BJ (cell line): ENCODE data around the gene IP6K1. TPM values are rescaled to one million over a fixed set of nuclear protein-coding genes. Genes with fewer than 3 reads are reported as not detected.
"Not testable (repeated sequence)": the region's sequence is repeated elsewhere in the genome, so short reads cannot be mapped to it uniquely, and the experiment has no call there.

Experiments
- CTCF ChIA-PET: fragments of 350-600 bp; formaldehyde crosslinking; extraction: SDS; loops from one replicate; lab custom pipeline; 2021; ENCODE audit warnings: antibody characterized with exemption, inconsistent platforms; lab: Yijun Ruan, JAX
- POLR2A ChIA-PET: fragments of 300-600 bp; sonication (Branson Sonifier 250); formaldehyde crosslinking; extraction: SDS; loops from one replicate; lab custom pipeline; 2021; ENCODE audit warnings: antibody characterized with exemption; lab: Charles Lee
- DNase-seq: peaks from one replicate; pipeline ENCODE4 v3.0.0-alpha.2; 2011; ENCODE audit warnings: low read depth
- H3K27me3 ChIP-seq: 2 replicates; pipeline ENCODE4 v1.6.0; 2011; ENCODE audit warnings: low read length; ENCODE audit not compliant: control insufficient read depth, insufficient read depth
- H3K36me3 ChIP-seq: 2 replicates; pipeline ENCODE4 v1.5.1; 2011; ENCODE audit warnings: low read length; ENCODE audit not compliant: control insufficient read depth, insufficient read depth
- H3K4me3 ChIP-seq: 2 replicates; pipeline ENCODE4 v1.5.1; 2011; ENCODE audit warnings: low read depth, mild to moderate bottlenecking, control low read depth, low read length
- CTCF ChIP-seq: IDR thresholded peaks from 2 replicates; pipeline ENCODE4 v1.5.1; 2011; ENCODE audit warnings: low read depth, mild to moderate bottlenecking, control low read depth, inconsistent platforms, low read length, moderate library complexity; ENCODE audit not compliant: insufficient read depth
- polyA plus RNA-seq: library from polyadenylated mRNA; depleted of rRNA; stranded (reverse); fragments of >200 nt; gene quantifications from 2 replicates; pipeline ENCODE4 v1.2.3, GENCODE V29; 2011

The IP6K1 gene
- polyA plus RNA-seq, 1 experiment: 54.4 TPM

GRCh38 chr3:49701388-49702077, 84.8 kb downstream of the IP6K1 start:
- POLR2A ChIA-PET: no interaction called here
- TF ChIP-seq CTCF: peak; percentile 68
- H3K27me3 ChIP-seq: no peaks in the 10 kb centered on the region
- H3K4me3 ChIP-seq: no peak overlapping the region
- no peak for DNase-seq
- CTCF ChIA-PET: interaction anchor here (0.6 to 4.9 kb wide), 17 partner anchors 9 to 865 kb away, joined by 3 to 31 read pairs (median 5); partner anchors contain the start of genes AMIGO3, INKA1, MST1 and RNF123
- H3K36me3 ChIP-seq: peaks cover 47% of the 10 kb centered on the region

DNA sequence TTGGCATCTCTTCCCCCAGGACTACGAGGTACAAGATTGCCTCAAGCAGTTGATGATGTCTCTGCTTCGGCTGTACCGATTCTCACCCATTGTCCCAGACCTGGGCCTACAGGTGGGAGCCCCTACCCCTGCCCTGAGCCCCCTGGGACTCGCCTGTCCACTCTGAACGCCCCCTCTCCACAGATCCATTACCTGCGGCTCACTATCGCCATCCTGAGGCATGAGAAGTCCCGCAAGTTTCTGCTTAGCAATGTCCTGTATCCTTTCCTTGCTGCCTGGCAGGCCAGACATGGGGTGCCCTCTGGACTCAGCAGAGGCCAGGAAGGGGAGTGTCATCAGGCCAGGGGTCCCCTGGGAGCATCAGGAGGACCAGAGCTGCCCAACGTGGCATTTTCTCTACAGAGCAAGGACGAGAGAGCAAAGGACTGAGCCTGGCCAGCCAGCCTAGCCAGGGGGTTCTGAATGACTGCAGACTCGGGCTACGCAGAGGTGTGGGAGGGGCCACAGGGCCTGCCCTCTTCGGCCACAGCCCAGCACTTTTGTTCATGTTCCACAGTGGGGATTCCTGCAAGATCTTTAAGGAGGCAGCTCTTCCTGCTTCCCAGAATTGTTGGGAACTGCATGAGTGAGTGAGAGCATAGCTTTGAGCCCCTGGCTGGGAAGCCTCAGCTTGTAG, 85.8 kb downstream of the IP6K1 start:
- Histone ChIP-seq H3K4me3 (no peak overlapping the region), H3K36me3 (peaks cover 42% of the 10 kb centered on the region), H3K27me3 (no peaks in the 10 kb centered on the region)
- POLR2A ChIA-PET: no interaction called here
- CTCF ChIA-PET: interaction anchor here (0.6 to 4.9 kb wide), 15 partner anchors 8 to 864 kb away, joined by 3 to 31 read pairs (median 5); partner anchors contain the start of genes AMIGO3, INKA1, MST1 and RNF123
- DNase-seq: no peak
- 0 out of 2 replicates have a peak, but pooled peaks have one; percentile 5 for TF ChIP-seq CTCF

DNA sequence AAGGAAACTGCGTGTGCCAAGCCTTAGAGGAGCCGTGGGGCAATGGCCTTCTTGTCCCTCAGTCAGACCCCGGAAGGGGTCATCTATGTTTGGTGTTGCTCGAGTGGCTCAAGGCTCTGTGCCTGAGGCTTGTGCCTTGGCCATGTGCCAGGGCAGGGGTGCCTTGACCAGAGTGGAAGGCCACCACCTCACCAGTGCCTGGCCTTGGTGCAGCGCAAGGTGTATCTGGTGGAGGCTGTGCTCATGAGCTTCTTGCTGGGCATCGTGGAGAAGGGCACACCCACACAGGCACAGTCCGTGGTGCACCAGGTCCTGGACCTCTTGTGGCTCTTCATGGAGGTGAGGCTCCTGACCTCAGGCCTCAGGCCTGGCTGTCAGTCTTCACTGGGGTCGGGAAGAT, 86.3 kb downstream of the IP6K1 start:
- Histone ChIP-seq H3K36me3 (peaks cover 38% of the 10 kb centered on the region), H3K27me3 (no peaks in the 10 kb centered on the region), H3K4me3 (no peak overlapping the region)
- no peak for TF ChIP-seq CTCF
- ChIA-PET POLR2A (no interaction called here), CTCF (interaction anchor here (1.5 to 4.9 kb wide), 3 partner anchors 12 to 139 kb away, joined by 6 to 31 read pairs (median 9); no protein-coding TSS in a partner anchor)
- no peak for DNase-seq

- no peaks in the 10 kb centered on the region for H3K27me3 ChIP-seq
- TF ChIP-seq CTCF: no peak
- no peak for DNase-seq
- H3K4me3 ChIP-seq: no peak overlapping the region
- ChIA-PET POLR2A (no interaction called here), CTCF (interaction anchor here (1.9 kb wide), 1 partner anchor 18 kb away, joined by 6 read pairs; no protein-coding TSS in a partner anchor)
- H3K36me3 ChIP-seq: peaks cover 33% of the 10 kb centered on the region
Measured at GRCh38 chr3:49699281-49699979, 86.9 kb downstream of the IP6K1 start.

GRCh38 chr3:49695350-49696015, 90.9 kb downstream of the IP6K1 start:
- H3K4me3 ChIP-seq: not testable (repeated sequence)

DNA sequence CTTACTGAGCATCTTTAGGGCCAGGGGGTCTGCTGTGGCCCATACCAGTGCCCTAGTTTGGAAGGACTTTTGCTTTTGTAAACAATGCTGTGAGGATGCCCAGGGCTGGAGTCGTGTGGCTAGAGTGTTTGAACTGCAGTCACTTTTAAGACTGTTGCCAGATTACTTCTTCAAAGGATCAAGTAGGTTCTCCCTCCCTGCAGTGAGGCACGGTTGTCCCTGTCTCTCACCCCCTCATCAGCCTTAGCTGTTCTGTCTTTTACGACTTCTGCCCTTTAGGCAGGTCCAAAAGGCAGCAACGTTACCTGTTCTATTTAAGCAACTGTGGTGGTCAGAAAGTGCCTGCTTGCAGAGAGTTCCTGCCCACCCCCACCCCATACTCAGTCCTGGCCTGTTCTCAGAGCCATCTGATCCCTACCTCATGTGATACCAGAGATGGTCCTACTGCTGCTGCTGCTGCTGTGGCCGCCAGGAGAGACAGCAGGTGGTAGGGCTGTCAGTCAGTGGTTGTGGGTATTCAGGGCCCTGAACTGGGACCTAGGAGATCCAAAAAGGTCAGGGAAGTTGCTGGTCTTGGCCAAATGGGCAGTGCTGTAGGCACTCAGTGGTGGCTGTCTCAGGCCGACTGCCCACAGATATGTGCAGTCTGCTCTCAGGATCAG, 91.8 kb downstream of the IP6K1 start:
- peaks cover 13% of the 10 kb centered on the region for H3K36me3 ChIP-seq
- H3K4me3 ChIP-seq, DNase-seq, H3K27me3 ChIP-seq, POLR2A ChIA-PET: not testable (repeated sequence)
- CTCF ChIA-PET: interaction anchor here (0.6 to 1.6 kb wide), 2 partner anchors 141 to 155 kb away, joined by 3 to 5 read pairs; no protein-coding TSS in a partner anchor

More at GRCh38 chr3:49695350-49696015, 90.9 kb downstream of the IP6K1 start:
- H3K27me3 ChIP-seq, DNase-seq, CTCF ChIA-PET, POLR2A ChIA-PET: not testable (repeated sequence)
- peaks cover 21% of the 10 kb centered on the region for H3K36me3 ChIP-seq

DNA sequence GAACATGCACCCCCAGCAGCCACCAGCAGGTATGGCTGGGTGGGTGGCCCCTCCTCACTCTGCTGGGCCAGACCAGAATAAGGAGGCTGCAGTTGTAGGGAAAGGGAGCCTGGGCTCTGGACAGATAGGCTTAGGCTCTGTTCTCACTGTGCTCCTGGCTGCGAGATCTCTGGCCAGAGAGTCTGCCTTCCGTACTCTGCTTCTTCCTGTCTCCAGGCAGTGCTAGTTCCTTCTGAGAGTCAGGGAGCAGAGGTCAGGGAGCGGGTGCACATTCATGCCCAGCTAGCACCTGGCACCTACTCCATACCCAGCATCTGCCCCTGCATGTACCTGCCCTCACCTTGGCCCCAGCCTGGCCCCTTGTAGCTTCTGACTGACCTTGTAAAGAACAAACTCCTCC, 94.9 kb downstream of the IP6K1 start:
- DNase-seq, H3K27me3 ChIP-seq, POLR2A ChIA-PET, CTCF ChIA-PET, H3K4me3 ChIP-seq, H3K36me3 ChIP-seq: not testable (repeated sequence)
